Adrenal gland (tissue), 12 donors: ENCODE results near the gene KCNH6. TPM values are rescaled to one million over a fixed set of nuclear protein-coding genes. Genes with fewer than 3 reads are reported as not detected.

ENCODE experiments used
- DNase-seq, 7 donors: peaks; one replicate each; pipeline ENCODE4 v3.0.0-alpha.2; 2019 to 2020
- H3K27ac ChIP-seq, 5 donors: fragments of 200-600 bp; sonication (generic) in 4 of 5; 1 replicate in 3 of 5; 2 replicates in 2 of 5; pipeline versions ENCODE4 v1.5.1 to v1.8.0; 2016 to 2020; ENCODE audit warnings: mild to moderate bottlenecking in 1 of 5
- H3K27me3 ChIP-seq: fragments of 200-600 bp; 2 replicates; pipeline ENCODE4 v1.8.0; 2021
- H3K36me3 ChIP-seq, 2 donors: fragments of 200-600 bp; replicated peaks in 1 of 2; 1 replicate in 1 of 2; 2 replicates in 1 of 2; pipeline versions ENCODE4 v1.5.1 to v1.8.0; 2018 to 2022
- H3K4me1 ChIP-seq, 2 donors: fragments of 200-600 bp; replicated peaks in 1 of 2; 1 replicate in 1 of 2; 2 replicates in 1 of 2; pipeline versions ENCODE4 v1.5.1 to v1.8.0; 2018 to 2021
- H3K4me3 ChIP-seq, 4 donors: fragments of 200-600 bp; sonication (generic) in 3 of 4; one replicate each; pipeline ENCODE4 v1.5.1; 2016 to 2018
- H3K9me3 ChIP-seq, 3 donors: fragments of 200-600 bp; sonication (generic) in 1 of 3; replicated peaks in 1 of 3; 1 replicate in 2 of 3; 2 replicates in 1 of 3; pipeline versions ENCODE4 v1.5.1 to v1.8.0; 2016 to 2021
- POLR2A ChIP-seq, 2 donors: fragments of 450-650 bp; IDR thresholded peaks; one replicate each; pipeline ENCODE4 v1.6.1; 2017; ENCODE audit warnings: antibody characterized with exemption in 2 of 2, mild to moderate bottlenecking in 2 of 2, moderate library complexity in 1 of 2
- WGBS, 4 donors: extraction: QIAGEN DNeasy Blood & Tissue Kit in 2 of 4; methylation state at CpG; one replicate each; pipeline versions ENCODE4 v1.1.5 to v1.1.7; 2013 to 2017; 5-methylcytosine and 5-hydroxymethylcytosine counted together
- intact Hi-C, 2 donors: fragments of 100-400 bp; cut with DNase I; formaldehyde crosslinking; loops; one replicate each; pipeline versions ENCODE4 v1.14.1 to v1.15.0; 2022 to 2023
- polyA plus RNA-seq, 3 donors: library from polyadenylated mRNA; stranded (reverse); fragments of 200-250 nt in 2 of 3; fragments of 350-450 nt in 1 of 3; fragmentation: Illumina TruSeq in 1 of 3; extraction: RNeasy Lipid Tissue Mini Kit (QIAGEN cat#74804) in 1 of 3; gene quantifications; one replicate each; pipeline ENCODE4 v1.2.3, GENCODE V29; 2013 to 2014
- total RNA-seq, 9 donors: library from RNA; depleted of rRNA in 4 of 9; stranded (reverse); fragments of >200 nt in 4 of 9; fragments of 120-200 nt in 1 of 9; fragmentation: NEBNext Ultra II Directional in 1 of 9; extraction: Animal tissue kit (Norgen Biotek cat#: 25700) in 1 of 9; gene quantifications; one replicate each; pipeline versions ENCODE4 v1.1.0 to v1.2.4, GENCODE V29; 2013 to 2023
- TF ChIP-seq, protein P1 (sequence below), 6 experiments: fragments of 450-650 bp in 4 of 6; fragments of 200-600 bp in 2 of 6; sonication (generic) in 1 of 6; IDR thresholded peaks; 1 replicate in 5 of 6; 2 replicates in 1 of 6; pipeline versions ENCODE4 v1.5.1 to v1.8.0; 2016 to 2021; ENCODE audit warnings: antibody characterized with exemption in 6 of 6, mild to moderate bottlenecking in 2 of 6, moderate library complexity in 1 of 6
- donor health status: healthy with polysubstance abuse.
- donor health status: Bipolar disorder and iron deficiency.
- donor health status: DM: yes; HTN: yes; CAD: no.
- donor health status: DM: no; HTN: no; CAD: no.
- donor health status: DM: no; HTN: no; CAD: no.
- donor health status: DM: yes; HTN: yes; CAD: no.

KCNH6 gene
- total and polyA plus RNA-seq, 12 donors, result 0.11 to 0.41 (median 0.32) TPM; not detected in 7

DNA sequence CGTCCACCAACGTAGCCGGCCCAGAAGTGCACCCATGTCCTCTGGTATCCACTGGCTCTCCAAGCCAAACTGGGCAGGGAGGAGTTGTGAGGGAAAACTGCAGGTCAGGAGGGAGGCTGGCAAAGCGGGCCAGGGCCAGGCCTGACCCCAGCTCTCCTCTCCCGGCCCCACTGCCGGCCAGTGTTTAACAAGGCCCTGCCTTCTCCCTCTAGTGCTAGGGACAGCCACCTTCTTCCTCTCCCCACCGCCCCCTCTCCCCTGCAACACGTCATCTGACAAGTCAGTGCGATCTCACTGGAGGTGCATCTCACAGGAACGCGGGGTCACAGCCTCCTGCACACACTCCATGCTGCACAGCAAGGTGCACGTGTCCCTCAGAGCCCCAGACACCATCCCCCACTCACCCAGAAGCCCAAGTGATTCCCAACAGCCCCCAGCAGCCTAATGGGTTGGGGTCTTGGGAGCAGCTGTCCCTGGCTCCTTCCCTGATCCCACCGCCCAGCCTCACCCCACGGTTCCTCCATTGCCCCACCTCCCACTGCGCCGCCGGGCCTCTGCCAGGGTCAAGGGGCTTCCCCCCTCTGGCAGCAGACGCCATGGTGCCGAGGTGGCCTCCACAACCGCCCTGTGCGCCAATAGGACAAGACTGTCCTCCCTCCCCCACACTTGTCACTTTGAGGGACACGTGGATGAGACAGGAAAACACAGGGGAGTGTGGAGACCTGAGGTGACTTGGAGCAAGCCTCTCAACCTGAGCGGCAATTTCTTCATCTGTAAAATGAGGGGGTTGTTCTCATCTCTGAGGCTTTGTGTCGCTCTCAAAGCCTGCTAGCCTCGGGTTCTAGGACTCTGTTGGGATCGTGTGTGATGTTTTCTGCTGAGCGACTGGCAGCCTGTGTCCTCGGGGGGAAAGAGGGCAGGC lies 47.4 kb upstream of the KCNH6 start:
- DNase-seq, result no peak
- WGBS, 4 donors, result 69 to 79% (median 74%) methylated on average over 17 to 28 of the region's 28 CpGs
- Histone ChIP-seq H3K36me3 (no peaks in the 10 kb centered on the region), H3K4me3 (no peak overlapping the region), H3K9me3 (no peaks in the 10 kb centered on the region), H3K4me1 (peaks cover 22 to 41% of the 10 kb centered on the region in 2 donors), H3K27me3 (no peaks in the 10 kb centered on the region), H3K27ac (peak overlapping the region in 4 of 5 donors; percentile 74 to 85 (median 76))
- TF ChIP-seq, protein P1, sequence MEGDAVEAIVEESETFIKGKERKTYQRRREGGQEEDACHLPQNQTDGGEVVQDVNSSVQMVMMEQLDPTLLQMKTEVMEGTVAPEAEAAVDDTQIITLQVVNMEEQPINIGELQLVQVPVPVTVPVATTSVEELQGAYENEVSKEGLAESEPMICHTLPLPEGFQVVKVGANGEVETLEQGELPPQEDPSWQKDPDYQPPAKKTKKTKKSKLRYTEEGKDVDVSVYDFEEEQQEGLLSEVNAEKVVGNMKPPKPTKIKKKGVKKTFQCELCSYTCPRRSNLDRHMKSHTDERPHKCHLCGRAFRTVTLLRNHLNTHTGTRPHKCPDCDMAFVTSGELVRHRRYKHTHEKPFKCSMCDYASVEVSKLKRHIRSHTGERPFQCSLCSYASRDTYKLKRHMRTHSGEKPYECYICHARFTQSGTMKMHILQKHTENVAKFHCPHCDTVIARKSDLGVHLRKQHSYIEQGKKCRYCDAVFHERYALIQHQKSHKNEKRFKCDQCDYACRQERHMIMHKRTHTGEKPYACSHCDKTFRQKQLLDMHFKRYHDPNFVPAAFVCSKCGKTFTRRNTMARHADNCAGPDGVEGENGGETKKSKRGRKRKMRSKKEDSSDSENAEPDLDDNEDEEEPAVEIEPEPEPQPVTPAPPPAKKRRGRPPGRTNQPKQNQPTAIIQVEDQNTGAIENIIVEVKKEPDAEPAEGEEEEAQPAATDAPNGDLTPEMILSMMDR (IDR thresholded peaks at IDR 0.05), result no peak
- TF ChIP-seq POLR2A (IDR thresholded peaks at IDR 0.05), result no peak
- intact Hi-C loops, result loop anchor here in 1 of 2 donors (5.0 kb wide), 1 partner anchor 48 kb away; no protein-coding TSS in a partner anchor

DNA sequence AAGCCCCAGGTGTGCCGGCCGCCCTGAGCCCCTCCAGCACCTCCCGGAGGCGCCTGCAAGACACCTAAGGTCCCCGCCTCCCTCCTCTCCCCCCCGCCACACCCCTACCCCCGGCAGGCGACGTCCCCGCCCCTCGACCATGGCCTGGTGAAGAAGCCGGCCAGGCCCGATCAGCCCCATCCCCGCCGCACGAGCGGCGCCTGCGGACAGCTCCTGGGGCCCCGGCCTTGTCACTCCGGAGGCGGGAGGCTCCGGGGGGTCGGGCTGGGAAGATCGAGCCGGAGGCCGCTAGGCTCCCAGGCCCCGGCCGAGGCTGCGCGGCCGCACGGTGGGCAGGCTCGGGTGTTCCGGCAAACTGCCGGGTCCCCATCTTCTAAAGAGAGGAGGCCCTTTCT lies 46.7 kb upstream of the KCNH6 start:
- TF ChIP-seq, protein P1 (IDR thresholded peaks at IDR 0.05), result no peak
- TF ChIP-seq POLR2A (IDR thresholded peaks at IDR 0.05), result no peak
- H3K4me3 ChIP-seq, result peak overlapping the region in 2 of 4 donors; percentile 4 to 73
- peak in 1 of 7 donors; percentile 34 for DNase-seq
- H3K4me1 ChIP-seq, result peaks cover 22 to 41% of the 10 kb centered on the region in 2 donors
- WGBS, 4 donors, result 12 to 35% (median 16%) methylated on average over 2 to 36 of the region's 36 CpGs
- H3K9me3 ChIP-seq, result no peaks in the 10 kb centered on the region
- no peaks in the 10 kb centered on the region for H3K27me3 ChIP-seq
- no peaks in the 10 kb centered on the region for H3K36me3 ChIP-seq
- peak overlapping the region in 2 of 5 donors; percentile 21 to 85 for H3K27ac ChIP-seq
- intact Hi-C loops, result loop anchor here in 1 of 2 donors (5.0 kb wide), 1 partner anchor 49 kb away; no protein-coding TSS in a partner anchor

DNA sequence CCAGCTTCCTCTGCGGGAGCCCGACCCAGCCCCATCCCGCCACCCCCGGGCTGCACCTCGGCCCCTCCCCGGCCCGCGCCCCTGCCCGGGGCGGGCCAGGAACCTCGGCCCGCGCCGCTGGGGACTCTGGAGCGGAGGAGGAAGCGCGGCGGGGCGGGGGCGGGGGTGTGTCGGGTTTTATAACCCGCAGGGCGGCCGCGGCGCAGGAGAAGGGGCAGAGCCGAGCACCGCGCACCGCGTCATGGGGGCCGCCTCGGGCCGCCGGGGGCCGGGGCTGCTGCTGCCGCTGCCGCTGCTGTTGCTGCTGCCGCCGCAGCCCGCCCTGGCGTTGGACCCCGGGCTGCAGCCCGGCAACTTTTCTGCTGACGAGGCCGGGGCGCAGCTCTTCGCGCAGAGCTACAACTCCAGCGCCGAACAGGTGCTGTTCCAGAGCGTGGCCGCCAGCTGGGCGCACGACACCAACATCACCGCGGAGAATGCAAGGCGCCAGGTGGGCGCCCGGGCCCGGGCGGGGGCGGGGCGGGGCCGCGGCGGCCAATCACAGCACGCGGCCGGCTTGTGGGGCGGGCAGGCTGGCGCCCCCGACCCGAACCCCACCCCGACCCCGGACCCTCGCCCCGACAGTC lies 46.2 kb upstream of the KCNH6 start, which contains the start of gene ACE:
TSS of gene ACE (plus strand) at position 208 of the 626 bp plus-strand sequence. CDS start at position 242, 34 bp downstream.
- peak in 3 of 7 donors; percentile 35 to 41 (median 38) for DNase-seq
- no peaks in the 10 kb centered on the region for H3K9me3 ChIP-seq
- peaks cover 22 to 41% of the 10 kb centered on the region in 2 donors for H3K4me1 ChIP-seq
- peak within 1 kb of the TSS in 2 of 5 donors; percentile 21 to 85 for H3K27ac ChIP-seq
- no peaks in the 10 kb centered on the region for H3K36me3 ChIP-seq
- peak; percentile 8 to 18 for TF ChIP-seq POLR2A (IDR thresholded peaks at IDR 0.05)
- TF ChIP-seq, protein P1 (IDR thresholded peaks at IDR 0.05), result peak in 1 of 6 experiments; percentile 22
- intact Hi-C loops, result loop anchor here in 1 of 2 donors (5.0 kb wide), 1 partner anchor 50 kb away; no protein-coding TSS in a partner anchor
- 1 to 4% (median 1%) methylated on average over 5 to 78 of the region's 78 CpGs; no CpG with 5 or more reads in 1 of the 4 donors for WGBS, 4 donors
- H3K4me3 ChIP-seq, result peak within 1 kb of the TSS in 2 of 4 donors; percentile 4 to 73
- no peaks in the 10 kb centered on the region for H3K27me3 ChIP-seq
